Measurements from ENCODE around the gene PTER. TPM values are rescaled to one million over a fixed set of nuclear protein-coding genes. Genes with fewer than 3 reads are reported as not detected.

PTER gene
- total and polyA plus RNA-seq, 2 of the 4 experiments (the other 2 are of a cell fraction), result 1.9 to 5.0 TPM

GRCh38 chr10:16545116-16545736 lies 108.4 kb downstream of the PTER start:
- no peaks in the 10 kb centered on the region for H3K9me3 ChIP-seq (ENCODE audit: control insufficient read depth, insufficient read depth, low read length)
- H4K20me1 ChIP-seq (ENCODE audit: insufficient read depth, low read length), result no peaks in the 10 kb centered on the region
- BruUV-seq (replicated peaks), result no TSS peak
- no peaks in the 10 kb centered on the region for H3K9me1 ChIP-seq (ENCODE audit: insufficient read depth, low read length)
- no peak overlapping the region for H4K91ac ChIP-seq (ENCODE audit: insufficient read depth, low read depth, low read length)
- H3K14ac ChIP-seq (replicated peaks; ENCODE audit: low read depth, low read length), result no peak overlapping the region
- DNase-seq (peak; percentile 29), ATAC-seq (ENCODE audit: low read depth) (peak; percentile 74)
- POLR2A ChIA-PET (ENCODE audit: unreplicated experiment), result no interaction called here
- H2BK120ac ChIP-seq (ENCODE audit: low read depth, low read length), result no peak overlapping the region
- intact Hi-C loops (cut with micrococcal nuclease) (loop anchor here (1.0 kb wide), 1 partner anchor 642 kb away; no protein-coding TSS in a partner anchor), dilution Hi-C loops (cut with HindIII; ENCODE audit: low sequenced_read_pairs, unreplicated experiment) (no loop called here), in situ Hi-C loops (cut with MboI; ENCODE audit: low sequenced_read_pairs) (no loop called here)
- CTCF ChIA-PET, result interaction anchor here (0.6 to 1.3 kb wide), 4 partner anchors 18 to 642 kb away, joined by 3 to 5 read pairs (median 4); no protein-coding TSS in a partner anchor
- H3K18ac ChIP-seq (ENCODE audit: low read depth, low read length), result no peak overlapping the region
- no peak overlapping the region for H3K4me2 ChIP-seq (ENCODE audit: low read depth, low read length)
- no peaks in the 10 kb centered on the region for H3K27me3 ChIP-seq (ENCODE audit: control insufficient read depth, insufficient read depth, low read length)
- no peaks in the 10 kb centered on the region for H3K36me3 ChIP-seq (ENCODE audit: control insufficient read depth, insufficient read depth, low read length)
- H3K56ac ChIP-seq (ENCODE audit: extremely low read depth, insufficient read depth, low read length), result no peak overlapping the region
- no peak overlapping the region for H2AK5ac ChIP-seq (ENCODE audit: low read depth, low read length)
- no peak overlapping the region for H3K9ac ChIP-seq (ENCODE audit: low read depth, low read length)
- H3K79me1 ChIP-seq (ENCODE audit: low read depth in 1 of 2, low read length in 2 of 2), result no peaks in the 10 kb centered on the region
- no peak overlapping the region for H2BK5ac ChIP-seq (ENCODE audit: low read depth, low read length, poor library complexity, severe bottlenecking)
- H4K8ac ChIP-seq (ENCODE audit: low read depth in 2 of 2, low read length in 2 of 2), result no peak overlapping the region
- H3K4me3 ChIP-seq (ENCODE audit: insufficient read depth, low read depth, low read length), result no peak overlapping the region
- no peak overlapping the region for H3K27ac ChIP-seq (ENCODE audit: insufficient read depth, low read length)
- H2AFZ ChIP-seq (replicated peaks; ENCODE audit: low read length, poor library complexity), result no peak overlapping the region
- no peak overlapping the region for H2AK9ac ChIP-seq (replicated peaks; ENCODE audit: low read depth, low read length, poor library complexity)
- no CpG with 5 or more reads among the region's 7 CpGs for WGBS, 2 experiments (ENCODE audit: extremely low coverage in 2 of 2, insufficient read length in 1 of 2)
- no peak overlapping the region for H2BK20ac ChIP-seq (ENCODE audit: low read depth, low read length)
- no peak overlapping the region for H3K23ac ChIP-seq (ENCODE audit: low read depth, low read length)
- H3K4ac ChIP-seq (ENCODE audit: low read depth, low read length), result no peak overlapping the region
- TF ChIP-seq MXI1 (IDR thresholded peaks at IDR 0.05; ENCODE audit: borderline replicate concordance, low read depth, low read length), result no peak
- peak; percentile 49 for TF ChIP-seq SMC3 (IDR thresholded peaks at IDR 0.05; ENCODE audit: low read depth, low read length)
- TF ChIP-seq, protein P1, sequence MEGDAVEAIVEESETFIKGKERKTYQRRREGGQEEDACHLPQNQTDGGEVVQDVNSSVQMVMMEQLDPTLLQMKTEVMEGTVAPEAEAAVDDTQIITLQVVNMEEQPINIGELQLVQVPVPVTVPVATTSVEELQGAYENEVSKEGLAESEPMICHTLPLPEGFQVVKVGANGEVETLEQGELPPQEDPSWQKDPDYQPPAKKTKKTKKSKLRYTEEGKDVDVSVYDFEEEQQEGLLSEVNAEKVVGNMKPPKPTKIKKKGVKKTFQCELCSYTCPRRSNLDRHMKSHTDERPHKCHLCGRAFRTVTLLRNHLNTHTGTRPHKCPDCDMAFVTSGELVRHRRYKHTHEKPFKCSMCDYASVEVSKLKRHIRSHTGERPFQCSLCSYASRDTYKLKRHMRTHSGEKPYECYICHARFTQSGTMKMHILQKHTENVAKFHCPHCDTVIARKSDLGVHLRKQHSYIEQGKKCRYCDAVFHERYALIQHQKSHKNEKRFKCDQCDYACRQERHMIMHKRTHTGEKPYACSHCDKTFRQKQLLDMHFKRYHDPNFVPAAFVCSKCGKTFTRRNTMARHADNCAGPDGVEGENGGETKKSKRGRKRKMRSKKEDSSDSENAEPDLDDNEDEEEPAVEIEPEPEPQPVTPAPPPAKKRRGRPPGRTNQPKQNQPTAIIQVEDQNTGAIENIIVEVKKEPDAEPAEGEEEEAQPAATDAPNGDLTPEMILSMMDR (conservative IDR thresholded peaks at IDR 0.05; ENCODE audit: low read depth, low read length), result peak; percentile 55
- TF ChIP-seq RAD21 (IDR thresholded peaks at IDR 0.05; ENCODE audit: low read length), result peak; percentile 46
- no peak for TF ChIP-seq MAFK (IDR thresholded peaks at IDR 0.05; ENCODE audit: low read depth, low read length)
- no peaks in the 10 kb centered on the region for H3K4me1 ChIP-seq (ENCODE audit: control insufficient read depth, insufficient read depth, low read length)
- H2BK15ac ChIP-seq (ENCODE audit: low read depth, low read length), result no peak overlapping the region
- no peak overlapping the region for H4K5ac ChIP-seq (ENCODE audit: low read depth, low read length)
